ENCODE data around the gene STUB1.

STUB1 gene

DNA sequence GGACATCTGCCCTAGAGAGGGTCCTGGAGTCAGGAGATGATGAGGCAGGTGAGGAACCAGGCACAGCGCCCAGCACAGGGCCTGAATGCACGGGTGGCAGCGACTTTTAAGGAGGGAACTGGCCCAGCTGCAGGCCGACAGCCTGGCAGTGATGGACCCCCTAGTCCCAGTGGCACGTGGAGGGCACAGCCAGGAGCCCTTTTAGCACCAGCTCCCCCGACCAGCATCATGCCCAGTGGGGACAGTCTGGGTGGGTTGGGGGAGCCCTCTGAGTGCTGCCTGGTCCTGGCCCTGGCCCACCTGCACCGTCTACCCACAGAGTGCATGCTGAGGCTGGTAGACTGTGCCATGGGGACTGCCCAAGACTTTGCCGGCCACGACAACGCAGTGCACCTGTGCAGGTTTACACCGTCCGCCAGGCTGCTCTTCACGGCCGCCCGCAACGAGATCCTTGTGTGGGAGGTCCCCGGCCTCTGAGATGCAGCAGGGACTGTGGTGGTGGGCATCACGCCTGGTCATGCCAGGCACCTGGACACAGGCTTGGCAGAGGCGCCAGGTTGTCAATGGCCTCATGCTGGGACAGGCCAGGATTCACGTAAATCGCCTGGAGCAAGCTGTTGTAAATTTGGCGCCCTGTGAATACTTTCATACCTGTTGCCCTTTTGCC, 13.0 kb upstream of the STUB1 start:
- DNase-seq (ENCODE audit: low spot score): no peak

GRCh38 chr16:667780-668518, 12.3 kb upstream of the STUB1 start, which contains the start of gene RHOT2:
Gene RHOT2, plus strand, starts transcription at chr16:668132. Its CDS starts 68 bp downstream, at chr16:668200.
- DNase-seq (ENCODE audit: low spot score): peak; percentile 93

DNA sequence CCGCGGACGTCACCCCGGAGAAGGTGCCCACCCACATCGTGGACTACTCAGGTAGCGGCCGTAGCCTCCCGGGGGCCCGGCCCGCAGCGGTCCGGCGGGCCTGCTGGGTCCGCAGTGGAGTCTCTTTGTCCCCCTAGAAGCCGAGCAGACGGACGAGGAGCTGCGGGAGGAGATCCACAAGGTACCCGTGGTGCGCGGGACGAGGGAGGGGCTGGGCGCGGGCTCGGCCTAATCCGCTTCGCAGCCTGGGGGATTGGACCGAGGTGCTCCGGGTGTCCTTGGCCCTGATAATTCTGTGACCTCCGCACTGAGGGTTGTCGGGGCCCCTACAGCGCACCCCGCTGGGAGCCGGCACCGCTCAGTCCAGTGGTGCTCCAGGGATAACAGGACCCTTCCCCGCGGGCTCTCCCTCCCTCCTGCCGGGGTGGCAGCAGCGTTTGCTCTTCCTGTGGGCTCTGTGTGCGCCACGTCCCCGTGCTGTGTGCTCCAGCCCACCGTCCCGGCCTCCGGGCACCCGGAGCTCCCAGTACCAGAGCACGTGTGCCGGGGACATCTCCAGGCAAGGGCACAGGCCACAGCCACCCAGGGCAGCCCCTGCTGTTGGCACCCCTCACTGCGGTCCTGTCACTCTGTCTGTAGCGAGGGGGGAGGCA, 11.6 kb upstream of the STUB1 start:
- peak; percentile 16 for DNase-seq (ENCODE audit: low spot score)

DNA sequence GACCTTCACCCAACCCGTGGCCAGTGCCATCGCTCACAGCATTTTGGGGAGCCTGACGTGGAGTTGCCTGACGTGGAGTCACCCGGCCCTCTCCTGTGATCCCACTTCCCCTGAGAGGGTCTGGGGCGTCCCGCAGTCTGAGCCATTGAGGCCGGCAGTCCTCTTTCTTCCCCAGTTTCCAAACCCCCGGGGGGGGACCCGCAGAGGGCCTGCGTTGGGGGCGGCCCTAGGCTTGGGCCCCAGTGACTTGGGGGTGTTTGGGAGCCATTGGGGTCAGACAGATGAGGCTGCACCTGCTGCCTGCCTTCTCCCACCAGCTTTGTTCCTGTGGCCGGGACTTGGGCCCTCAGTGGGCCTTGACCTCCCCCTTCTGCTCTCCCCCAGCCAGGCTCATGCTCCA, 10.5 kb upstream of the STUB1 start:
- no peak for DNase-seq (ENCODE audit: low spot score)

- no peak for DNase-seq (ENCODE audit: low spot score)
Measured at GRCh38 chr16:670485-671352, 9.5 kb upstream of the STUB1 start.

DNA sequence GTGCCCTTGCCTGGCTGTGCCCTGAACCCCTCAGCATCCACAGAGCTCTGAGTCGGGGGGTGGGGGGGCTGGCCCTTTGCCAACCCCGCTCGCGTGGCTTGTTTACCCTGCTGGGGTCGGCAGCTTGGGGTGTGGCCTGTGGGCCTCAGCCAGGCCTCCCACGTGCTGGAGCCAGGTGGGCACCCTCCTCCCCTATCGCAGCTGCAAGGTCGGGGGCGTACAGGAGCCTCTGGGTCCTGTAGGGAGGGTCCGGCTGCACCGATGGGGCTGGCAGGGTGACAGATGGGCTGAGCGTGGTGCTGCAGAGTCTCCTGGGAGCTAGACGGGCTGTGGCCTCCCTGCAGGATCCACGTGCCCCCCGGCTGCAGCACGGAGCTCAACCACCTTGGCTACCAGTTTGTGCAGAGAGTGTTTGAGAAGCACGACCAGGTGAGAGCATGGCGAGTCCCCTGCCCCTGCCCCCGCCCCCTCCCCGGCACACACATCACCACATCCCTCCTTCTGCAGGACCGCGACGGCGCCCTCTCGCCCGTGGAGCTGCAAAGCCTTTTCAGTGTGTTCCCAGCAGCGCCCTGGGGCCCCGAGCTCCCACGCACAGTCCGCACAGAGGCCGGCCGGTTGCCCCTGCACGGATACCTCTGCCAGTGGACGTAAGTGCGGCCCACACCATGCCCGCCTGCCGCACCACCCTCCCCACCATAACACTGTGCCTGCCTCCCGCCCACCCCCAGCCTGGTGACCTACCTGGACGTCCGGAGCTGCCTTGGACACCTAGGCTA, 8.7 kb upstream of the STUB1 start:
- DNase-seq (ENCODE audit: low spot score): no peak

DNA sequence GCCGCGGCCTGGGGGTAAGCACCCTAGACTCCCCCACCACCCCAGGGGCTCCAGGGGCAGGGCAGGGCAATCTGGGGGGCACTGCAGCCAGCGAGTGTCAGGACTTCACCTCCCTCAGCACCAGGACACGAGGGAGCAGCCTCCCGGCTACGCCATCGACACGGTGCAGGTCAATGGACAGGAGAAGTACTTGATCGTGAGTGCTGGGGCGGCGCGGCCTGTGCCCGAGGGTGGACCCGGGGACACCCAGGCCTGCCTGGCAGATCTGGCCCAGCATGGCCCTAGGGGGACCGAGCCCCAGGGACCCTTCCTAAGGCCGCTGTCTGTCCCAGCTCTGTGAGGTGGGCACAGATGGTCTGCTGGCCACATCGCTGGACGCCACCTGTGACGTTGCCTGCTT, 7.8 kb upstream of the STUB1 start:
- no peak for DNase-seq (ENCODE audit: low spot score)

DNA sequence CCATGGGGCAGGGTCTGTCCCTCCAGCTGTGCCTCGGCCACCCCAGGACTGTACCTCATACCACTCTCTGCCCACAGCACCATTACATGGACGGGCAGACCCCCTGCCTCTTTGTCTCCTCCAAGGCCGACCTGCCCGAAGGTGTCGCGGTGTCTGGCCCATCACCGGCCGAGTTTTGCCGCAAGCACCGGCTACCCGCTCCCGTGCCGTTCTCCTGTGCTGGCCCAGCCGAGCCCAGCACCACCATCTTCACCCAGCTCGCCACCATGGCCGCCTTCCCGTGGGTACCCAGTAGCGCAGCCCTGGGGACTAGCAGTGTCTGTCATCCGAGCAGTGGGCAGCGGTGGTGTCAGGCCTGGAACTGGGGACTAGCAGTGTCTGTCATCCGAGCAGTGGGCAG, 7.4 kb upstream of the STUB1 start:
- DNase-seq (ENCODE audit: low spot score): no peak

DNA sequence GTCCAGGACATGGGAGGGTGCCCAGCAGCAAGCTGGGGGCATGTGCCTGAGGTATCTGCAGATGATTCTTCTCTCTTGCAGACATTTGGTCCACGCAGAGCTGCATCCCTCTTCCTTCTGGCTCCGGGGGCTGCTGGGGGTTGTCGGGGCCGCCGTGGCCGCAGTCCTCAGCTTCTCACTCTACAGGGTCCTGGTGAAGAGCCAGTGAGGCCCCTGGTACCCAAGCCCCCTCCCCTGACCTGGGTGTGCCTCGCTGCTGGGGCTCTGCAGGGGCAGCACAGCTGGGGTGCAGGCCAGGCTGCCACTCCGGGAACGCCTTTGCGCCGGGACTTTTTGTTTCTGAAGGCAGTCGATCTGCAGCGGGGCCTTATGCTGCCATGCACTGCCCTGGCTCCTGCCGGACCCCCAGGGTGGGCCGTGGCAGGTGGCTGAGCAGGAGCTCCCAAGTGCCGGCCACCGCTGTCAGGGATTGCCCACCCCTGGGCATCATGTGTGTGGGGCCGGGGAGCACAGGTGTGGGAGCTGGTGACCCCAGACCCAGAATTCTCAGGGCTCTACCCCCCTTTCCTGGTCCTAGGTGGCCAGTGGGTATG, 6.7 kb upstream of the STUB1 start:
- DNase-seq (ENCODE audit: low spot score): no peak

GRCh38 chr16:674214-674881, 5.9 kb upstream of the STUB1 start:
- no peak for DNase-seq (ENCODE audit: low spot score)

GRCh38 chr16:674968-675883, 5.0 kb upstream of the STUB1 start, which contains the start of gene RHBDL1:
Gene RHBDL1, plus strand, starts transcription at chr16:675671. Its CDS starts 120 bp downstream, at chr16:675791.
- no peak for DNase-seq (ENCODE audit: low spot score)

- DNase-seq (ENCODE audit: low spot score): no peak
Measured at GRCh38 chr16:675884-676564, 4.2 kb upstream of the STUB1 start.

- DNase-seq (ENCODE audit: low spot score): no peak
Measured at GRCh38 chr16:676565-676902, 3.7 kb upstream of the STUB1 start.

DNA sequence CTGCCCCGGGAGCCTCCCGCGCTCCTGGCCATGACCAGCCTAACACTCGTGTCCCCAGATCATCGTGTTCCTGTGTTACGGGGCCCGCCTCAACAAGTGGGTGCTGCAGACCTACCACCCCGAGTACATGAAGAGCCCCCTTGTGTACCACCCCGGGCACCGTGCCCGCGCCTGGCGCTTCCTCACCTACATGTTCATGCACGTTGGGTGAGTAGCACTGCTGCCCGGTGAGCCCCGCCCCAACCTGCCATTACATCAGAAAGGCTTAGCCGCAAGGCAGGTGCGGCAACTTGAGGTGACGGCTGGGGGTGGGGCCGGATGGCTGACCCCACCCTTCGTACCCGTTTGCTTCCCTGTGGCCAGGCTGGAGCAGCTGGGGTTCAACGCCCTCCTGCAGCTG, 3.3 kb upstream of the STUB1 start:
- no peak for DNase-seq (ENCODE audit: low spot score)

GRCh38 chr16:677316-678190, 2.7 kb upstream of the STUB1 start:
- no peak for DNase-seq (ENCODE audit: low spot score)

DNA sequence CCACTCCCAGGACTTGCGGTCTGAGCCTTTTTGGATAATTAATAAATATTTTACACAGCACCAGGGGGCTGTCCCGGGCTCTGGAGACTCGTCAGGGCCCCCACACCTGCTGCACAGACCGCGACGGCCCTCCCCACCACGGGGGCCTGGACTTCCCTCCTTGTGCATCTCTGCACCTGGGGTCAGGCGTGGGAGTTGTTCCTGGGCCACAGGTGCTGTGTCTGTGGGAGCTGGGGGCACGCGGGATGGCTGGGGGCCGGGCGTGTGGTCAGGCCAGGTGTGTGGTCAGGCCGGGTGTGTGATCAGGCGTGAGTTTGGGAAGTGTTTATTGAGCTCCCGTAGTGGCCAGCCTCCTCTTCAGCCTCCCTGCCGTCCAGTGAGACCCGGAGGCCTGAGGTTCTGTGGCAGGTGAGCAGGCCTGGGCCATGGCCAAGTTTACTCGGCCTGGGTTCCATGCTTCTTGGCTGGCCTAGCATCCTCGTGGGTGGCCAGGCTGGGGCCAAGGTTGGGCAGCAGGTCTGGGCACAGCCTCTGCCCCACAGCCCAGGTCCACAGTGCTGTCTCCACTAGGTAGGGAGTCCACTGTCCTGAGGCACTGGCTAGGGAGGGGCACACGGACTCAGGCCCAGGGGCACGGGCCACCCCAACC, 1.9 kb upstream of the STUB1 start:
- no peak for DNase-seq (ENCODE audit: low spot score)
